ENCODE measurements around the gene P3H2. TPM values are rescaled to one million over a fixed set of nuclear protein-coding genes. Genes with fewer than 3 reads are reported as not detected.
A peak's percentile ranks its signal among the peaks of the same experiment; 100 is the strongest.

P3H2 gene
- total and polyA plus RNA-seq, 11 donors = 0.55 to 24.8 (median 3.8) TPM

- no peaks in the 10 kb centered on the region for H3K36me3 ChIP-seq
- no peak overlapping the region for H3K4me3 ChIP-seq
- peaks cover 0 to 17% (median 0%) of the 10 kb centered on the region in 12 donors for H3K4me1 ChIP-seq
- H3K9me3 ChIP-seq = no peaks in the 10 kb centered on the region
- no peak for TF ChIP-seq POLR2A (IDR thresholded peaks at IDR 0.05)
- TF ChIP-seq, protein P1, sequence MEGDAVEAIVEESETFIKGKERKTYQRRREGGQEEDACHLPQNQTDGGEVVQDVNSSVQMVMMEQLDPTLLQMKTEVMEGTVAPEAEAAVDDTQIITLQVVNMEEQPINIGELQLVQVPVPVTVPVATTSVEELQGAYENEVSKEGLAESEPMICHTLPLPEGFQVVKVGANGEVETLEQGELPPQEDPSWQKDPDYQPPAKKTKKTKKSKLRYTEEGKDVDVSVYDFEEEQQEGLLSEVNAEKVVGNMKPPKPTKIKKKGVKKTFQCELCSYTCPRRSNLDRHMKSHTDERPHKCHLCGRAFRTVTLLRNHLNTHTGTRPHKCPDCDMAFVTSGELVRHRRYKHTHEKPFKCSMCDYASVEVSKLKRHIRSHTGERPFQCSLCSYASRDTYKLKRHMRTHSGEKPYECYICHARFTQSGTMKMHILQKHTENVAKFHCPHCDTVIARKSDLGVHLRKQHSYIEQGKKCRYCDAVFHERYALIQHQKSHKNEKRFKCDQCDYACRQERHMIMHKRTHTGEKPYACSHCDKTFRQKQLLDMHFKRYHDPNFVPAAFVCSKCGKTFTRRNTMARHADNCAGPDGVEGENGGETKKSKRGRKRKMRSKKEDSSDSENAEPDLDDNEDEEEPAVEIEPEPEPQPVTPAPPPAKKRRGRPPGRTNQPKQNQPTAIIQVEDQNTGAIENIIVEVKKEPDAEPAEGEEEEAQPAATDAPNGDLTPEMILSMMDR (IDR thresholded peaks at IDR 0.05) = no peak
- intact Hi-C loops (cut with DNase I) = no loop called here
- DNase-seq (peak in 1 of 5 donors; percentile 28), ATAC-seq (peak in 3 of 4 donors; percentile 63 to 87 (median 87))
- H3K27me3 ChIP-seq = no peaks in the 10 kb centered on the region
- H3K27ac ChIP-seq = peak overlapping the region in 1 of 12 donors; percentile 16
- 27 to 55% (median 34%) methylated on average over 3 of the region's 3 CpGs for WGBS, 4 donors
These were observed 117.0 kb downstream of the P3H2 start for GRCh38 chr3:190003681-190004123.

GRCh38 chr3:190003068-190003467 is 117.6 kb downstream of the P3H2 start:
- Histone ChIP-seq H3K36me3 (no peaks in the 10 kb centered on the region), H3K27me3 (no peaks in the 10 kb centered on the region), H3K27ac (peak overlapping the region in 1 of 12 donors; percentile 16), H3K4me3 (no peak overlapping the region), H3K9me3 (no peaks in the 10 kb centered on the region), H3K4me1 (peaks cover 0 to 14% (median 0%) of the 10 kb centered on the region in 12 donors)
- ATAC-seq (no peak), DNase-seq (no peak)
- intact Hi-C loops (cut with DNase I) = no loop called here
- no peak for TF ChIP-seq POLR2A (IDR thresholded peaks at IDR 0.05)
- TF ChIP-seq, protein P1 (IDR thresholded peaks at IDR 0.05) = no peak
- 48 to 59% (median 54%) methylated on average over 3 of the region's 3 CpGs for WGBS, 4 donors

- no peak overlapping the region for H3K27ac ChIP-seq
- intact Hi-C loops (cut with DNase I) = no loop called here
- TF ChIP-seq, protein P1 (IDR thresholded peaks at IDR 0.05) = no peak
- TF ChIP-seq POLR2A (IDR thresholded peaks at IDR 0.05) = no peak
- H3K36me3 ChIP-seq = no peaks in the 10 kb centered on the region
- no peaks in the 10 kb centered on the region for H3K9me3 ChIP-seq
- no peak for DNase-seq
- peaks cover 0 to 14% (median 0%) of the 10 kb centered on the region in 12 donors for H3K4me1 ChIP-seq
- ATAC-seq = no peak
- H3K27me3 ChIP-seq = no peaks in the 10 kb centered on the region
- no peak overlapping the region for H3K4me3 ChIP-seq
- WGBS, 4 donors = 66 to 81% (median 79%) methylated on average over 3 of the region's 3 CpGs
These were observed 119.3 kb downstream of the P3H2 start for GRCh38 chr3:190001426-190001825.

DNA sequence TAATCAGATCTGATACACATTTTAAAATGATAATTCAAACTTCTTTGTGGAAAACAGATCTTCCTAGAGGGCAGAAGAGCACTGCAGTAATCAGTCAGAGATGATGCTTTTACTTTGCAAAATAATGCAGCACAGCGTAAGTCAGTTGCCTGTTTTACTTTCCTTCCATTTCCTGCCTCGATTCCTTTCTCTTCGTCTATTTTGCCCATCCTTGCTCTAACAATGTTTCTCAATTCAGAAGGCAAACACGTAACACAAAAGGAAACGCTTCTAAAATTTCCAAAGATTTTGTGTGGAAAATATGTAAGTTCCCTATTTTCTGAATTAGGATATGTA is 119.9 kb downstream of the P3H2 start:
- Histone ChIP-seq H3K4me3 (peak overlapping the region in 2 of 12 donors; percentile 8 to 27), H3K4me1 (peaks cover 0 to 14% (median 0%) of the 10 kb centered on the region in 12 donors), H3K27me3 (no peaks in the 10 kb centered on the region), H3K27ac (no peak overlapping the region), H3K36me3 (no peaks in the 10 kb centered on the region), H3K9me3 (no peaks in the 10 kb centered on the region)
- TF ChIP-seq POLR2A (IDR thresholded peaks at IDR 0.05) = no peak
- TF ChIP-seq, protein P1 (IDR thresholded peaks at IDR 0.05) = peak in 1 of 12 donors; percentile 11
- ATAC-seq (no peak), DNase-seq (no peak)
- intact Hi-C loops (cut with DNase I) = no loop called here
- WGBS, 4 donors = 70 to 88% (median 79%) methylated on average over 5 of the region's 5 CpGs
